ENCODE measurements around the gene GABRD. TPM values are rescaled to one million over a fixed set of nuclear protein-coding genes. Genes with fewer than 3 reads are reported as not detected.

Gene GABRD
- not detected in 2 replicates for total RNA-seq

DNA sequence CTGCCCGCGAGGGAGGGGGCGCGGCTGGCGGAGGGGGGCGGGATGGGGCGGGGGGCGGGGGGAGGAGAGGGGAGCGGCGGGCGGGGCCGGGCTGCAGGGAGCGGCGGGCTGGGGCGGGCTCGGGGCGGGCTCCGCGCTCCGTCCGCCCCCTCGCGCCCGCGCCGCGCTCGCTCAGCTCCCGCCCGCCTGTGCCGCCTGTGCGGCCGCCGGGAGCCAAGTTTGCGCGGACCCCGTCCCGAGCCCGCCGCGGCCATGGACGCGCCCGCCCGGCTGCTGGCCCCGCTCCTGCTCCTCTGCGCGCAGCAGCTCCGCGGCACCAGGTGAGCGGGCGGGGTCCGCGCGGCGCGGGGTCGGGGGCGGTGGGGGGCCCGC lies at the start of gene GABRD:
TSS of gene GABRD (plus strand) at position 174 of the 372 bp plus-strand sequence. CDS start at position 253, 79 bp downstream.

DNA sequence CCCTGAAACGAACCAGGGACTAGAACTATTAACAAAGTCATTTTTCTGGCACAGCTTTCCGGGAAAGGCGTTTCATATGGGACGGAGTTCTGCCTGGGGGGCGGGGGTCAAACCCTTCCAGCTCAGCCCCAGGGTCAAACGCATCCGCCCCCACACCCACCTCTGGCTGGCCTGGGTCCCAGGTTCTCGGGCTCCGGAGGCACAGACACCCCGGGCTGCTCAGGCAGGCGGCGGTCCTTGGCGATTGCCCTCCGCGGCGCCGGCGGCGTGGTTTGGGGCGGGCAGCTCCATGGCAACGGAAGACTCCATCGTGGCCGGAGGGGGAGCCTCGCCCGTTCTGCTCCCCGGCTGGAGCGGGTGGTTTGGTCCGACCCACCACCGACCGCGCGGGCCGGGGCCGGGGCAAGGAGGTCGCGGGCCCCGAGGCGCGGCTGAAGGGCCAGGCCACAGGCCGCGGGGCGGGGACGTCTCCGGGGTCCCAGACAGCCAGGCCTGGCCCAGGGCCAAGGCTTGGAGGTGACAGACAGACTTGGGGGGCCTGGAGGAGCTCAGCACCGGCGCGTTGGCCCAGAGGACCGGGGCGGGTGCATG lies 15.5 kb upstream of the GABRD start, which contains the start of gene CFAP74:
TSS of gene CFAP74 (minus strand) at position 246 of the 591 bp plus-strand sequence. CDS start 12,830 bp downstream, outside the sequence.

GRCh38 chr1:2049718-2050431 lies 30.7 kb downstream of the GABRD start, which contains the start of gene PRKCZ:
TSS of gene PRKCZ (plus strand) at chr1:2050411. CDS start at chr1:2050631, 220 bp downstream.

Other genes with a start within 250 kb of the GABRD start
- gene NADK, start 240.9 kb upstream of the GABRD start, total RNA-seq, result 77.8 and 86.5 TPM in 2 replicates
- 105 and 107 TPM in 2 replicates for gene GNB1, start 128.3 kb upstream of the GABRD start, total RNA-seq
- 0.16 and 1.2 TPM in 2 replicates for gene CALML6, start 104.1 kb upstream of the GABRD start, total RNA-seq
- gene TMEM52, start 100.1 kb upstream of the GABRD start, total RNA-seq, result 0.61 and 0.65 TPM in 2 replicates
- not detected in 2 replicates for gene CFAP74, start 15.6 kb upstream of the GABRD start, total RNA-seq
- gene PRKCZ, start 31.1 kb downstream of the GABRD start, total RNA-seq, result 0.97 and 1.1 TPM in 2 replicates
- 24.4 and 24.7 TPM in 2 replicates for gene FAAP20, start 175.4 kb downstream of the GABRD start, total RNA-seq
- 34.9 and 41.7 TPM in 2 replicates for gene SKI, start 209.0 kb downstream of the GABRD start, total RNA-seq